H1 (cell line): ENCODE measurements around the gene IL18RAP. TPM values are rescaled to one million over a fixed set of nuclear protein-coding genes. Genes with fewer than 3 reads are reported as not detected.

Source experiments
- TEAD4 ChIP-seq: IDR thresholded peaks from 2 replicates; pipeline ENCODE4 v1.6.1; 2012; ENCODE audit warnings: low read depth, low read length, inconsistent platforms, mixed read lengths
- polyA plus RNA-seq, 7 experiments: library from polyadenylated mRNA; depleted of rRNA in 3 of 7; stranded (reverse) in 5 of 7; unstranded in 2 of 7; fragments of >200 nt in 5 of 7; fragments of 200-250 nt in 2 of 7; gene quantifications; 1 replicate in 5 of 7; 2 replicates in 1 of 7; 4 replicates in 1 of 7; pipeline versions ENCODE4 v1.2.1 to v1.2.3, GENCODE V29; 2011 to 2013; ENCODE audit warnings: missing spikeins in 2 of 7, mixed read lengths in 2 of 7
- total RNA-seq: library from RNA; stranded (reverse); fragmentation: NEBNext Ultra II Directional; extraction: Animal tissue kit (Norgen Biotek cat#: 25700); gene quantifications from 2 replicates; pipeline ENCODE4 v1.2.1, GENCODE V29; 2021

The IL18RAP gene
- total and polyA plus RNA-seq, 2 of the 8 experiments (the other 6 are each of a cell fraction or from before 2014, with no cell fraction given): not detected

DNA sequence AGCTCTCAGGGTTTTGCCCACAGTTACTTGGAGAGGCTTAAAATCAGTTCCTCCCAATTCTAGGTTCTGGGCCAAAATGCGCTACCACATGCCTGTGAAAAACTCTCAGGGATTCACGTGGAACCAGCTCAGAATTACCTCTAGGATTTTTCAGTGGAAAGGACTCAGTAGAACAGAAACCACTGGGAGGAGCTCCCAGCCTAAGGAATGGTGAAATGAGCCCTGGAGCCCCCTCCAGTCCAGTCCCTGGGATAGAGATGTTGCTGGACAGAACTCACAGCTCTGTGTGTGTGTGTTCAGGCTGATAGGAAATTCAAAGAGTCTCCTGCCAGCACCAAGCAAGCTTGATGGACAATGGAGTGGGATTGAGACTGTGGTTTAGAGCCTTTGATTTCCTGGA lies 29.0 kb downstream of the IL18RAP start (continued):
- TF ChIP-seq TEAD4: no peak
